OCI-LY1 (cell line): ENCODE measurements around the gene CDC6.

ENCODE experiments used
- EZH2 ChIP-seq: fragments of 200-600 bp; sonication (generic), shearing (Covaris generic); IDR thresholded peaks from 2 replicates; pipeline ENCODE4 v1.8.0; 2017; ENCODE audit warnings: borderline replicate concordance, mixed run types, mild to moderate bottlenecking, antibody characterized with exemption, low read length, moderate library complexity, mixed read lengths
- TF ChIP-seq, protein P1 (sequence below): fragments of 200-600 bp; sonication (generic), shearing (Covaris generic); IDR thresholded peaks from 2 replicates; pipeline ENCODE4 v1.5.1; 2017; ENCODE audit warnings: mild to moderate bottlenecking, antibody characterized with exemption, low read length, moderate library complexity, mixed read lengths

DNA sequence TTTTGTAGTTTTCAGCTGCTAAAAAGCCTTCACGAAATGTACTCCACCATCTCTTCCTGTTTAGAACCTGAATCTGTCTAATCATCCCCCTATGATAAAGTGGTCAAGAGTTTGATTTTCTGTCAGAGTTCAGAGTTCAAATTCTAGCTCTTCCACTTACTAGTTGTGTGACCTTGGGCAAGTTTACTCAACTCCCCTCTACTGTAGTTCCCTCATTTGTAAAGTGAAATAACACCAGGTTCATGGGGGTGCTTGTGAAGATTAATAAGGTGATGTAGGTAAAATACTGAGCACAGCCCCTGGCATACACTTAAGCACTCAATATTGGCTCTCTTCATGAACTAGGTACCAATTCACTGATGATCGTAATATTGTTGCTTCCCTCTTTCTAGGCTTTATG lies 1.2 kb upstream of the CDC6 start:
- TF ChIP-seq, protein P1, sequence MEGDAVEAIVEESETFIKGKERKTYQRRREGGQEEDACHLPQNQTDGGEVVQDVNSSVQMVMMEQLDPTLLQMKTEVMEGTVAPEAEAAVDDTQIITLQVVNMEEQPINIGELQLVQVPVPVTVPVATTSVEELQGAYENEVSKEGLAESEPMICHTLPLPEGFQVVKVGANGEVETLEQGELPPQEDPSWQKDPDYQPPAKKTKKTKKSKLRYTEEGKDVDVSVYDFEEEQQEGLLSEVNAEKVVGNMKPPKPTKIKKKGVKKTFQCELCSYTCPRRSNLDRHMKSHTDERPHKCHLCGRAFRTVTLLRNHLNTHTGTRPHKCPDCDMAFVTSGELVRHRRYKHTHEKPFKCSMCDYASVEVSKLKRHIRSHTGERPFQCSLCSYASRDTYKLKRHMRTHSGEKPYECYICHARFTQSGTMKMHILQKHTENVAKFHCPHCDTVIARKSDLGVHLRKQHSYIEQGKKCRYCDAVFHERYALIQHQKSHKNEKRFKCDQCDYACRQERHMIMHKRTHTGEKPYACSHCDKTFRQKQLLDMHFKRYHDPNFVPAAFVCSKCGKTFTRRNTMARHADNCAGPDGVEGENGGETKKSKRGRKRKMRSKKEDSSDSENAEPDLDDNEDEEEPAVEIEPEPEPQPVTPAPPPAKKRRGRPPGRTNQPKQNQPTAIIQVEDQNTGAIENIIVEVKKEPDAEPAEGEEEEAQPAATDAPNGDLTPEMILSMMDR: no peak
- no peak for TF ChIP-seq EZH2
